Activated CD8-positive, alpha-beta T cell treated with anti-CD3 and anti-CD28 coated beads for 36 hours (primary cell): ENCODE data around the gene TEX55. TPM values are rescaled to one million over a fixed set of nuclear protein-coding genes. Genes with fewer than 3 reads are reported as not detected.

Experiments used
- ATAC-seq: fragments of 200-7000 bp; cut with Tn5 transposase; one replicate; pipeline ENCODE4 v1.10.0; 2021; ENCODE audit warnings: mild to moderate bottlenecking, moderate library complexity
- CTCF ChIA-PET: fragments of 350-600 bp; sonication (Branson Sonifier 250); formaldehyde crosslinking; loops from one replicate; lab custom pipeline; 2021; ENCODE audit warnings: antibody characterized with exemption; lab: Charles Lee
- POLR2A ChIA-PET: fragments of 350-600 bp; sonication (Branson Sonifier 250); formaldehyde crosslinking; loops from one replicate; lab custom pipeline; 2021; ENCODE audit warnings: antibody characterized with exemption; lab: Charles Lee
- DNase-seq: peaks from one replicate; pipeline ENCODE4 v3.0.0-alpha.2; 2020
- H3K27ac Mint-ChIP-seq: one replicate; pipeline ENCODE4 v1.8.0; 2021; ENCODE audit warnings: mild to moderate bottlenecking, mixed read lengths
- H3K27me3 Mint-ChIP-seq: one replicate; pipeline ENCODE4 v1.8.0; 2021; ENCODE audit warnings: mixed read lengths
- H3K36me3 Mint-ChIP-seq: one replicate; pipeline ENCODE4 v1.8.0; 2021; ENCODE audit warnings: low read depth, mixed read lengths
- H3K4me1 Mint-ChIP-seq: one replicate; pipeline ENCODE4 v1.8.0; 2021; ENCODE audit warnings: low read depth, mixed read lengths
- H3K4me3 Mint-ChIP-seq: one replicate; pipeline ENCODE4 v1.8.0; 2021; ENCODE audit warnings: mild to moderate bottlenecking, moderate library complexity, mixed read lengths
- H3K9me3 Mint-ChIP-seq: one replicate; pipeline ENCODE4 v1.8.0; 2021; ENCODE audit warnings: mixed read lengths
- CTCF ChIP-seq: fragments of 200-600 bp; IDR thresholded peaks from one replicate; pipeline ENCODE4 v1.8.0; 2022; ENCODE audit warnings: antibody characterized with exemption, mild to moderate bottlenecking
- intact Hi-C: fragments of 100-400 bp; cut with micrococcal nuclease; formaldehyde crosslinking; loops from one replicate; pipeline ENCODE4 v1.10.0; 2022
- total RNA-seq, 2 experiments: library from RNA; stranded (reverse); gene quantifications; one replicate each; pipeline ENCODE4 v1.2.3, GENCODE V29; 2021

TEX55 gene
- total RNA-seq, 2 experiments from 2014 or later: not detected

GRCh38 chr3:119170821-119171220, 24.9 kb downstream of the TEX55 start:
- Mint-ChIP-seq H3K27me3 (peaks cover 6% of the 10 kb centered on the region), H3K27ac (no peak overlapping the region), H3K4me1 (no peaks in the 10 kb centered on the region), H3K9me3 (no peaks in the 10 kb centered on the region), H3K4me3 (no peak overlapping the region), H3K36me3 (no peaks in the 10 kb centered on the region)
- TF ChIP-seq CTCF: no peak
- intact Hi-C loops: no loop called here
- DNase-seq (no peak), ATAC-seq (no peak)
- POLR2A ChIA-PET: no interaction called here
- CTCF ChIA-PET: no interaction called here

DNA sequence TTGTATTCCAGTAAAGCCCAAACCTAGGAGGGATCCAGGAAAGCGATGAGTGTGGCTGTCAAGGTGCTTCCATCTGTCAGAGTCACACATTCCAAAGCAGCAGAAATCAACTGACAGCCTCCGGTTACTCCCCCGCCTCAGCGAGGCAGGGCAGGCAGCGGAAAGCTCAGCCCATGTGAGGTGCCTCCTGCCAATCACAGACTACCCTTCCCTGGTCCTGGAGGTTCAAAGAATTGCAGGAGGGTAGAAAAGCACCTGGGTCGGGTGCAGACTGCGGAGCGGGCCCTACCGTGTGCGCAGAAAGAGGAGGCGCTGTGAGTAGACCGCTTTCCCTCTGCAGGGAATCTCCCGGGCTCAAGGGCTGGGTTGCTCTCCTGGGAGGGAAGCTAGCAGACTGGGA, 27.4 kb downstream of the TEX55 start, which contains the start of gene UPK1B:
UPK1B (plus strand) TSS at position 274 of the 400 bp plus-strand sequence. CDS start 13,144 bp downstream, outside the sequence.
- no peak for TF ChIP-seq CTCF
- no peak within 1 kb of the TSS for H3K27ac Mint-ChIP-seq
- ATAC-seq (no peak), DNase-seq (no peak)
- no peak within 1 kb of the TSS for H3K4me3 Mint-ChIP-seq
- intact Hi-C loops: no loop called here
- peaks cover 12% of the 10 kb centered on the region for H3K27me3 Mint-ChIP-seq
- no peaks in the 10 kb centered on the region for H3K9me3 Mint-ChIP-seq
- no peaks in the 10 kb centered on the region for H3K4me1 Mint-ChIP-seq
- CTCF ChIA-PET: no interaction called here
- POLR2A ChIA-PET: no interaction called here
- H3K36me3 Mint-ChIP-seq: no peaks in the 10 kb centered on the region

DNA sequence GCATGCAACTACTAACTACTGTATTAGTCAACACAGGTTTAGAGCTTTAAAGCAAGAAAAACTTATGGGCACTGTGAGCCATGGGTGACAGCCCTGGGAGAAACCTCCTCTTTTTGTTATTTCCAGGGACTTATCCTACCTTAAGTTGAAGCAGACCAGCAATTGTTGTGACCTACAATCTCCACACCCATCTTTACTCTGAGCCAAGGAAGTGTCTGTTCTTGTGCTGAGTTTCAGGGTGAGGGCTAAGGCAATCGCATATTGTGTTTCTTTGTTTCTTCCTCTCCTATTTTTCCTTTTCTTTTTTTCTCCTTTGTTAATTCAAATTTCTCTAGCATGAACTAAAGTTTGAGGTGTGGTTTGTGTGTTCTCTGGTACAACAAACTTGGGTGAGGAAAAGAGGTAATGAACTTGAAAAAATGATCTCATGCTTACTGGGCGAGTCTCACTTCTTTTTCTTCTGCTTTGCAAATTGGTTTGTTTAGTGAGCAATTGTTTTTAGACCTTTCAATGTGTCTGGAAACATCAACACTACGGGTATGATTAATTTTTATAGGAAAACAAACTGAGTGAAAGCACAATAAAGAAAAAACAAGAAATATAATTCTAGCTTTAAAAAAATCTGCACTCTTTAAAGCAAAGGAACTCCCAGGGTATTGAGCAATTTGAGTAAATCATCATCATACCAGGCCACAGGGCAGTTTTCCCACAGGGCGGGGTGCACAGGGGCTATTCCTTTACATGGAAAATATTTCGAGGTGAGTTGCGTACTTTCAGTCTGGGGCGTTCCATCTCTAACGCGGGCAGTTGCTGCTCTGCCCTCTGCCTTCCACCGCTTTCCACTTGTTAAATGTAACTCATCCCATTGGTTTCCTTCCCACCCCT, 30.1 kb downstream of the TEX55 start:
- ChIA-PET POLR2A (no interaction called here), CTCF (no interaction called here)
- ATAC-seq (no peak), DNase-seq (no peak)
- H3K4me3 Mint-ChIP-seq: no peak overlapping the region
- no peak for TF ChIP-seq CTCF
- H3K27ac Mint-ChIP-seq: no peak overlapping the region
- intact Hi-C loops: no loop called here
- H3K36me3 Mint-ChIP-seq: no peaks in the 10 kb centered on the region
- no peaks in the 10 kb centered on the region for H3K9me3 Mint-ChIP-seq
- H3K4me1 Mint-ChIP-seq: no peaks in the 10 kb centered on the region
- H3K27me3 Mint-ChIP-seq: peaks cover 15% of the 10 kb centered on the region

GRCh38 chr3:119176778-119177177, 30.8 kb downstream of the TEX55 start:
- TF ChIP-seq CTCF: no peak

GRCh38 chr3:119177321-119177720, 31.4 kb downstream of the TEX55 start:
- ATAC-seq (no peak), DNase-seq (no peak)
- CTCF ChIA-PET: no interaction called here
- H3K4me1 Mint-ChIP-seq: no peaks in the 10 kb centered on the region
- no peaks in the 10 kb centered on the region for H3K36me3 Mint-ChIP-seq
- peaks cover 15% of the 10 kb centered on the region for H3K27me3 Mint-ChIP-seq
- no peak for TF ChIP-seq CTCF
- H3K9me3 Mint-ChIP-seq: no peaks in the 10 kb centered on the region
- intact Hi-C loops: no loop called here
- H3K4me3 Mint-ChIP-seq: no peak overlapping the region
- POLR2A ChIA-PET: no interaction called here
- no peak overlapping the region for H3K27ac Mint-ChIP-seq

More at GRCh38 chr3:119176778-119177177, 30.8 kb downstream of the TEX55 start:
- intact Hi-C loops: no loop called here
- no peak overlapping the region for H3K27ac Mint-ChIP-seq
- CTCF ChIA-PET: no interaction called here
- H3K27me3 Mint-ChIP-seq: peaks cover 15% of the 10 kb centered on the region
- H3K4me1 Mint-ChIP-seq: no peaks in the 10 kb centered on the region
- H3K4me3 Mint-ChIP-seq: no peak overlapping the region
- POLR2A ChIA-PET: no interaction called here
- no peak for DNase-seq
- H3K36me3 Mint-ChIP-seq: no peaks in the 10 kb centered on the region
- H3K9me3 Mint-ChIP-seq: no peaks in the 10 kb centered on the region
- no peak for ATAC-seq
